Sigmoid colon (tissue), 7 donors: ENCODE data around the gene TPM1. TPM values are rescaled to one million over a fixed set of nuclear protein-coding genes. Genes with fewer than 3 reads are reported as not detected.

Experiments used
- DNase-seq: peaks from one replicate; pipeline ENCODE4 v3.0.0-alpha.2; 2019
- H3K27ac ChIP-seq, 4 donors: fragments of 200-600 bp; sonication (generic); one replicate each; pipeline ENCODE4 v1.5.1; 2016 to 2019; ENCODE audit warnings: mild to moderate bottlenecking in 1 of 4
- H3K27me3 ChIP-seq, 3 donors: fragments of 200-600 bp; sonication (generic); one replicate each; pipeline ENCODE4 v1.5.1; 2019; ENCODE audit warnings: mild to moderate bottlenecking in 1 of 3
- H3K36me3 ChIP-seq, 4 donors: fragments of 200-600 bp; sonication (generic); one replicate each; pipeline ENCODE4 v1.5.1; 2016 to 2019
- H3K4me1 ChIP-seq, 4 donors: fragments of 200-600 bp; sonication (generic); one replicate each; pipeline ENCODE4 v1.5.1; 2017 to 2019
- H3K4me3 ChIP-seq, 4 donors: fragments of 200-600 bp; sonication (generic); one replicate each; pipeline ENCODE4 v1.5.1; 2017 to 2019; ENCODE audit warnings: mild to moderate bottlenecking in 2 of 4, moderate library complexity in 1 of 4
- H3K9me3 ChIP-seq, 4 donors: fragments of 200-600 bp in 3 of 4; sonication (generic) in 3 of 4; one replicate each; pipeline versions ENCODE4 v1.5.1 to v1.6.1; 2013 to 2019
- EP300 ChIP-seq, 4 donors: sonication (generic); formaldehyde crosslinking; IDR thresholded peaks; one replicate each; pipeline ENCODE4 v1.6.1; 2017; ENCODE audit warnings: antibody characterized with exemption in 4 of 4
- POLR2A ChIP-seq, 2 donors: fragments of 450-650 bp; IDR thresholded peaks; one replicate each; pipeline ENCODE4 v1.6.1; 2016; ENCODE audit warnings: antibody characterized with exemption in 2 of 2, mild to moderate bottlenecking in 2 of 2, moderate library complexity in 2 of 2
- POLR2AphosphoS5 ChIP-seq, 4 donors: sonication (generic); formaldehyde crosslinking; IDR thresholded peaks; one replicate each; pipeline ENCODE4 v1.6.1; 2017; ENCODE audit warnings: antibody characterized with exemption in 4 of 4
- WGBS, 2 donors: extraction: QIAGEN DNeasy Blood & Tissue Kit; methylation state at CpG; one replicate each; pipeline ENCODE4 v1.1.7; 2013; 5-methylcytosine and 5-hydroxymethylcytosine counted together
- intact Hi-C: fragments of 100-400 bp; cut with DNase I; formaldehyde crosslinking; loops from one replicate; pipeline ENCODE4 v1.15.1; 2023
- polyA plus RNA-seq, 3 donors: library from polyadenylated mRNA; stranded (reverse); fragments of 200-250 nt; gene quantifications; one replicate each; pipeline ENCODE4 v1.2.3, GENCODE V29; 2013
- total RNA-seq, 4 donors: library from RNA; depleted of rRNA; stranded (reverse); fragments of >200 nt; gene quantifications; one replicate each; pipeline ENCODE4 v1.1.0, GENCODE V29; 2016
- TF ChIP-seq, protein P1 (sequence below), 4 experiments: fragments of 450-650 bp in 3 of 4; fragments of 200-600 bp in 1 of 4; IDR thresholded peaks; one replicate each; pipeline ENCODE4 v1.5.1; 2016 to 2019; ENCODE audit warnings: antibody characterized with exemption in 4 of 4, mild to moderate bottlenecking in 3 of 4, moderate library complexity in 2 of 4
- donor health status: healthy with polysubstance abuse.
- donor health status: Bipolar disorder and iron deficiency.
- donor health status: healthy.

Gene TPM1
- total and polyA plus RNA-seq, 7 donors = 438 to 4,179 (median 2,634) TPM

DNA sequence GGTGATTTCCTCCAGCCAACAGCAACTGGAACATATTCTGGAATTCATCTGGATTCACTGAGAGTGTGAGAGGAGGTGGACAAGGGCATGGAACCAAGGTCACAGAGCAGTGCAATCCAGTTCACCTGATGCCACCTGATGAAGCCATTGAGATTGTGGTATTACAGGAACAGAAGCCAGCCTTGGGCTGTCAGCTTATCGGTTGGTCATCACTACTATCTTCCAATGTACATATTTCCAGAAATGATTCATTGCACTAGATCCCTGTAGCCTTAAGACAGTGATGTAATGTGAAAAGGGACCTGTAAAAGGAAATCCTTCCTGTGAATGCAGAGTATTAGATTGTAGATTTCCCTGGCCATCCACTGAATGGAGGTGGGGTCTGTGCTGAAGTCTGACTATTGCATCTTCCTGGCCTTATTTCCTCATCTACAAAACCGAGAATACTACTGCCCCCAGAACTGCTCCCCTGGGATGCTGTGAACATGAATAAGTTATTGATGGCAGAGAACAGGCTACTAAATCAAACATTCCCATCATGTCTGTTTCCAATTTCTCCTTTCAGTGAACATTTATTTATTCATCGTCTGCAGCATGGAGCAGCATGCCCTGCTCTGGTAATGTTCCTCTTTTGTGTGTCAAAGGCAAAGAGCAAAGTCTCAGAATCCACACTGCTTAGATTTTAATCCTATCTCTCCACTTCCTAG is 47.4 kb upstream of the TPM1 start:
- 56 to 77% methylated on average over 3 of the region's 3 CpGs for WGBS, 2 donors
- H3K27me3 ChIP-seq = no peaks in the 10 kb centered on the region
- no peak overlapping the region for H3K4me3 ChIP-seq
- no peaks in the 10 kb centered on the region for H3K9me3 ChIP-seq
- intact Hi-C loops = no loop called here
- H3K36me3 ChIP-seq = no peaks in the 10 kb centered on the region
- no peaks in the 10 kb centered on the region for H3K4me1 ChIP-seq
- H3K27ac ChIP-seq = no peak overlapping the region
- TF ChIP-seq POLR2AphosphoS5 (IDR thresholded peaks at IDR 0.05) (no peak), EP300 (IDR thresholded peaks at IDR 0.05) (no peak), POLR2A (IDR thresholded peaks at IDR 0.05) (no peak)
- TF ChIP-seq, protein P1, sequence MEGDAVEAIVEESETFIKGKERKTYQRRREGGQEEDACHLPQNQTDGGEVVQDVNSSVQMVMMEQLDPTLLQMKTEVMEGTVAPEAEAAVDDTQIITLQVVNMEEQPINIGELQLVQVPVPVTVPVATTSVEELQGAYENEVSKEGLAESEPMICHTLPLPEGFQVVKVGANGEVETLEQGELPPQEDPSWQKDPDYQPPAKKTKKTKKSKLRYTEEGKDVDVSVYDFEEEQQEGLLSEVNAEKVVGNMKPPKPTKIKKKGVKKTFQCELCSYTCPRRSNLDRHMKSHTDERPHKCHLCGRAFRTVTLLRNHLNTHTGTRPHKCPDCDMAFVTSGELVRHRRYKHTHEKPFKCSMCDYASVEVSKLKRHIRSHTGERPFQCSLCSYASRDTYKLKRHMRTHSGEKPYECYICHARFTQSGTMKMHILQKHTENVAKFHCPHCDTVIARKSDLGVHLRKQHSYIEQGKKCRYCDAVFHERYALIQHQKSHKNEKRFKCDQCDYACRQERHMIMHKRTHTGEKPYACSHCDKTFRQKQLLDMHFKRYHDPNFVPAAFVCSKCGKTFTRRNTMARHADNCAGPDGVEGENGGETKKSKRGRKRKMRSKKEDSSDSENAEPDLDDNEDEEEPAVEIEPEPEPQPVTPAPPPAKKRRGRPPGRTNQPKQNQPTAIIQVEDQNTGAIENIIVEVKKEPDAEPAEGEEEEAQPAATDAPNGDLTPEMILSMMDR (IDR thresholded peaks at IDR 0.05) = no peak
- no peak for DNase-seq

DNA sequence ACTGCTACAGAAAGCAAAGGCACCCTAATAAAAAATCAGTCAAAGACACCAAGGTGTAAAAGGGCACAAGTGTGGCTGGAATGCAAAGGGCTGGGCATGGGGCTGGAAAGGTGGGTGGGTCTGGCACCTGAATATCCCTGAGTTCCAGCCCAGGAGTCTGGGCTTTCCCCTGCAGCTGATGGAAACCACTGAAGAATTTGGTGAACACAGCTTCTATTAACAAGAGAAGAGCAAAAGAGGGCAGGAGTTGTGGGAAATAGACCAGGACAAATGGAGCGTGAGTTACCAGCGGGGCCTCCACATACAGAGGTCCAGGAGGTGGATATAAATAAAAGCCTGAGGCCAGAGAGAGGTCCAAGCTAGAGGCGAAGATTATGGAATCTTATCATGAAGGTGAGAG is 45.1 kb upstream of the TPM1 start:
- TF ChIP-seq POLR2AphosphoS5 (IDR thresholded peaks at IDR 0.05) = no peak
- TF ChIP-seq POLR2A (IDR thresholded peaks at IDR 0.05) = no peak
- TF ChIP-seq, protein P1 (IDR thresholded peaks at IDR 0.05) = no peak
- TF ChIP-seq EP300 (IDR thresholded peaks at IDR 0.05) = no peak
- DNase-seq = no peak

DNA sequence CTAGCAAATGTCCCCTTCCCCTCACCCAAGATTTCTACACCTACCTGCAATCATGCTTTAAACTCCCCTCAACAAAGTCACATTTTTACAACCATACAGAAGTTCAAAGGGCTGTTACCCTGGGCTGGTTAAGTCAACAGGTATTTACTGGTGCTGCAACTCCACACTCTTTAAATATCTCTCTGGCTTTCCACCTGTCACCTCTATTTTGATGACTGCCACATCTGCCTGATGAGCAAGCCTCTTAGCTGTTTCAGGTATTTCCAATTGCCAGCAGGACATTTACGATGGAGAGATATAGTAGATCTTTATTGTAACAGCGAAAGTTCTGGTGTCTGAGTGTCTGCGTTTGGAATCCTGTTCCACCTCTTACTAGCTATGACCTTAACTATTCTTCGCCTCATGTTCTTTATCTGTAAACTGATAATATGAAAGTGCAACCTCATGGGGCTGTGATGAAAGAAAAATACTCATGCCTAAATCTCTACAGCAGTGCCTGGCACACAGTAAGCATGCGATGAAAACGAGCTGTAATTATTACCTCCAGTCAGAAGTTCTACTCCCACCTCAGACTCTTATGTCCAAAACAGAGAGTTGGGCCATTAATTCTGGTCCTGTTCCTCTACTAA is 44.2 kb upstream of the TPM1 start:
- Histone ChIP-seq H3K27me3 (no peaks in the 10 kb centered on the region), H3K4me1 (no peaks in the 10 kb centered on the region), H3K36me3 (no peaks in the 10 kb centered on the region), H3K27ac (no peak overlapping the region), H3K9me3 (no peaks in the 10 kb centered on the region), H3K4me3 (no peak overlapping the region)
- TF ChIP-seq POLR2A (IDR thresholded peaks at IDR 0.05) = no peak
- WGBS, 2 donors = 51 to 80% methylated on average over 6 of the region's 6 CpGs
- DNase-seq = no peak
- intact Hi-C loops = no loop called here

More for the DNA sequence above, 45.1 kb upstream of the TPM1 start:
- Histone ChIP-seq H3K36me3 (no peaks in the 10 kb centered on the region), H3K9me3 (no peaks in the 10 kb centered on the region), H3K27ac (no peak overlapping the region), H3K4me1 (no peaks in the 10 kb centered on the region), H3K27me3 (no peaks in the 10 kb centered on the region), H3K4me3 (no peak overlapping the region)
- intact Hi-C loops = no loop called here
- WGBS, 2 donors = 96 to 98% methylated on average over 3 of the region's 3 CpGs

DNA sequence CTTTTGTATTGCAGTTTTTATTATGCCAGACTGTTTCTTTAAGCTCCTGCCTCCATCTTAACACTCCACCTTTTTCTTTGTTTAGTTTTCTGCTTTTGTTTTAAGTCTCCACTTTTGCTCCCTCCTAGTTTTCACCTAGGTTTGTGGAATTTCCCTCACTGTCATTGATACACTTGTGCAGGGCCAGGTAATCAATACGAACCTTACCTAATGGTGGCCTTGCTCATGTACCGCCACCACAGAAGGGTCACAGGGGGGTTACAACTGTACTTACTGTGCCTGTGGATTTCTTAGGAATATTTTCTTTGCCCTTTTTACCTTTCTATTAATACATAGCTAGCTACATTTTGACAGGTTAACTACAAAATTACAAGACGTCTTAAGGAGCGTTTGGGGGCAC is 43.4 kb upstream of the TPM1 start:
- H3K4me1 ChIP-seq = no peaks in the 10 kb centered on the region
- 90 to 93% methylated on average over 4 of the region's 4 CpGs for whole genome bisulfite sequencing, 2 donors

DNA sequence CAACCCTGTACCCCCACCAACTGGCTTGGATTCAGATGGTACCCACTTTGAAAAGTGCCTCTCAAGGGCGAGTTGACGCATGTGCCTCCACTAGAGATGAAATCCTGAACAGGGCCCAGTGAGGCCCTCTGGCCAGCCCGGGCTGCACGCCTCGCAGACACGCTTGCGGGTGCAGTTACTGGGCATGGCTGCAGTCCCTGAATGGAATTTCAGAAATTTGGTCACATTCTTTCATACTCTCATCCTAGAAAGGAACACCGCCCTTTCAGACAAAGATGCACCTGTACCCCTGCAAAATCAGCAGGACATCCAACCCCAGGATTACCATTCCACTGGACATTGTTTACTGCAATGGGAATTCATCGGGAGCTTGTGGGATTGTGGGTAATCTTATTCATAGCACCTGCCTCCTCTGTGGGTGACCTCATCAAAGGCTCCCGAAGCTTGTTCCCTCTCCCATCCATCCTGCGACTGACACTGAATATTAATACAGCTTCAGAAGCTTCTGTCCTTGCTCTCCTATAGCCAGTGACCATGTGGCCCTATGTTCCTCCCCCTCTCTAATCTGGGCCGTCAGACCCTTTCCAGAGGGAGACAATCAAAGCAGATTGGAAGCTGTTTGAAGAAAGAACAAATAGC is 42.5 kb upstream of the TPM1 start:
- H3K27ac ChIP-seq = no peak overlapping the region
- intact Hi-C loops = no loop called here
- no peaks in the 10 kb centered on the region for H3K27me3 ChIP-seq
- no peaks in the 10 kb centered on the region for H3K4me1 ChIP-seq
- no peak for DNase-seq
- no peak overlapping the region for H3K4me3 ChIP-seq
- no peaks in the 10 kb centered on the region for H3K9me3 ChIP-seq
- no peaks in the 10 kb centered on the region for H3K36me3 ChIP-seq
- TF ChIP-seq, protein P1 (IDR thresholded peaks at IDR 0.05) = no peak
- TF ChIP-seq POLR2AphosphoS5 (IDR thresholded peaks at IDR 0.05) (no peak), EP300 (IDR thresholded peaks at IDR 0.05) (no peak), POLR2A (IDR thresholded peaks at IDR 0.05) (no peak)
- 89% methylated on average over 12 of the region's 12 CpGs for WGBS, 2 donors

More for the DNA sequence above, 43.4 kb upstream of the TPM1 start:
- Histone ChIP-seq H3K27ac (no peak overlapping the region), H3K4me3 (no peak overlapping the region), H3K9me3 (no peaks in the 10 kb centered on the region), H3K36me3 (no peaks in the 10 kb centered on the region), H3K27me3 (no peaks in the 10 kb centered on the region)
- no peak for TF ChIP-seq POLR2A (IDR thresholded peaks at IDR 0.05)
- TF ChIP-seq EP300 (IDR thresholded peaks at IDR 0.05) = no peak
- TF ChIP-seq POLR2AphosphoS5 (IDR thresholded peaks at IDR 0.05) = no peak
- TF ChIP-seq, protein P1 (IDR thresholded peaks at IDR 0.05) = no peak
- no peak for DNase-seq
- intact Hi-C loops = no loop called here
